Neural progenitor cell (in vitro differentiated cells): ENCODE results near the gene PLEKHA1.

ENCODE experiments used
- EZH2 ChIP-seq: fragments of 200-600 bp; sonication (generic); IDR thresholded peaks from 2 replicates; pipeline ENCODE4 v1.6.1; 2017; ENCODE audit warnings: antibody characterized with exemption, mild to moderate bottlenecking, moderate library complexity
- EZH2phosphoT487 ChIP-seq: fragments of 200-600 bp; sonication (generic); IDR thresholded peaks from 2 replicates; pipeline ENCODE4 v1.6.1; 2017; ENCODE audit warnings: antibody characterized with exemption
- TF ChIP-seq, protein P1 (sequence below): fragments of 200-600 bp; sonication (generic); IDR thresholded peaks from 2 replicates; pipeline ENCODE4 v1.5.1; 2017; ENCODE audit warnings: antibody characterized with exemption, mild to moderate bottlenecking

DNA sequence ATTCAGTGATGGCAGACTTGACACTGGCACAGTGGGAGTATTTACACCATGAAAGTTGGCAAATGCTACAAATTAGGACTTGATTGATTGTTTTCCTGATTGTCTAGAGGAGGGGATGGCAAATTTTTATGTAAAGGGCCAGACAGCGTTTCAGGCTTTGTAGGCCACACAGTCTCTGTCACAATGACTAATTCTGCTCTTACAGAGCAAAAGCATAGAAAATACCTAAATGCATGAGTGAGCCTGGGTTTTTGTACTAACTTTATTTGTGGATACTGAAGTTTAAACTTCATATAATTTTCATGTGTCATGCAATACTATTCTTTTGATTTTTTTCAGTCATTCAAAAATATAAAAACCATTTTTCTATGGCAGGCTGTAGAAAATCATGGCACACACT, 71.0 kb downstream of the PLEKHA1 start:
- no peak for TF ChIP-seq EZH2phosphoT487
- TF ChIP-seq, protein P1, sequence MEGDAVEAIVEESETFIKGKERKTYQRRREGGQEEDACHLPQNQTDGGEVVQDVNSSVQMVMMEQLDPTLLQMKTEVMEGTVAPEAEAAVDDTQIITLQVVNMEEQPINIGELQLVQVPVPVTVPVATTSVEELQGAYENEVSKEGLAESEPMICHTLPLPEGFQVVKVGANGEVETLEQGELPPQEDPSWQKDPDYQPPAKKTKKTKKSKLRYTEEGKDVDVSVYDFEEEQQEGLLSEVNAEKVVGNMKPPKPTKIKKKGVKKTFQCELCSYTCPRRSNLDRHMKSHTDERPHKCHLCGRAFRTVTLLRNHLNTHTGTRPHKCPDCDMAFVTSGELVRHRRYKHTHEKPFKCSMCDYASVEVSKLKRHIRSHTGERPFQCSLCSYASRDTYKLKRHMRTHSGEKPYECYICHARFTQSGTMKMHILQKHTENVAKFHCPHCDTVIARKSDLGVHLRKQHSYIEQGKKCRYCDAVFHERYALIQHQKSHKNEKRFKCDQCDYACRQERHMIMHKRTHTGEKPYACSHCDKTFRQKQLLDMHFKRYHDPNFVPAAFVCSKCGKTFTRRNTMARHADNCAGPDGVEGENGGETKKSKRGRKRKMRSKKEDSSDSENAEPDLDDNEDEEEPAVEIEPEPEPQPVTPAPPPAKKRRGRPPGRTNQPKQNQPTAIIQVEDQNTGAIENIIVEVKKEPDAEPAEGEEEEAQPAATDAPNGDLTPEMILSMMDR = no peak
- TF ChIP-seq EZH2 = no peak
